ENCODE measurements around the gene SGTB. TPM values are rescaled to one million over a fixed set of nuclear protein-coding genes. Genes with fewer than 3 reads are reported as not detected.

SGTB gene
- total RNA-seq, 1 experiment from 2014 or later, result 13.5 TPM

DNA sequence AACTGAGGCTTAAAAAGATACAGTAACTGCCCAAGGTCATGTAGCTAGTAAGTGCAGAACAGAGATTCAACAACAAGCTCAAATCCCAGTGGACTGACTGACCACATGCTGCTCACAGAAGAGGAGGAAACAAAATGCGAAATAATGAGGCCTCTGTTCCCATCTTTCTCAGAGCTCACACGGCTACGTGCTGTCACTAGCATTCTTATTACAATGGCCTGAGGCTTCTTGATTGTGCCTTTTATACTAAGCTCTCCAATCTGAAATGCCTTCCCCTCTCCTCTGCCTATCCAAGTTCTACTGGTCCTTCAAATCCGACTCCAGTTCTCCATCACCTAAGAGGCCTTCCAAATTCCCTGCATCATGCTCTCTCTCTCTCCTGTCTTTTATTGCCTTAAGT, 26.0 kb downstream of the SGTB start:
- TF ChIP-seq MXD4 (CRISPR knock-in tag; IDR thresholded peaks at IDR 0.05; ENCODE audit: borderline replicate concordance) (no peak), ATF1 (CRISPR knock-in tag; IDR thresholded peaks at IDR 0.05) (no peak), GTF2I (CRISPR knock-in tag; conservative IDR thresholded peaks at IDR 0.05) (no peak), CTCF (IDR thresholded peaks at IDR 0.05) (no peak)
- H3K9me3 Mint-ChIP-seq, result no peaks in the 10 kb centered on the region
- ChIA-PET POLR2A (no interaction called here), CTCF (interaction anchor here (0.9 kb wide), 1 partner anchor 27 kb away, joined by 4 read pairs; the partner anchor contains the start of genes NLN and SGTB)
- ATAC-seq (peak; percentile 60), DNase-seq (ENCODE audit: low spot score) (no peak)
- no peak overlapping the region for H3K27ac Mint-ChIP-seq
- no peak overlapping the region for H3K4me3 Mint-ChIP-seq
- no peaks in the 10 kb centered on the region for H3K4me1 Mint-ChIP-seq
- H3K27me3 Mint-ChIP-seq (ENCODE audit: low read depth), result no peaks in the 10 kb centered on the region
- H3K36me3 Mint-ChIP-seq, result peaks cover 7% of the 10 kb centered on the region

DNA sequence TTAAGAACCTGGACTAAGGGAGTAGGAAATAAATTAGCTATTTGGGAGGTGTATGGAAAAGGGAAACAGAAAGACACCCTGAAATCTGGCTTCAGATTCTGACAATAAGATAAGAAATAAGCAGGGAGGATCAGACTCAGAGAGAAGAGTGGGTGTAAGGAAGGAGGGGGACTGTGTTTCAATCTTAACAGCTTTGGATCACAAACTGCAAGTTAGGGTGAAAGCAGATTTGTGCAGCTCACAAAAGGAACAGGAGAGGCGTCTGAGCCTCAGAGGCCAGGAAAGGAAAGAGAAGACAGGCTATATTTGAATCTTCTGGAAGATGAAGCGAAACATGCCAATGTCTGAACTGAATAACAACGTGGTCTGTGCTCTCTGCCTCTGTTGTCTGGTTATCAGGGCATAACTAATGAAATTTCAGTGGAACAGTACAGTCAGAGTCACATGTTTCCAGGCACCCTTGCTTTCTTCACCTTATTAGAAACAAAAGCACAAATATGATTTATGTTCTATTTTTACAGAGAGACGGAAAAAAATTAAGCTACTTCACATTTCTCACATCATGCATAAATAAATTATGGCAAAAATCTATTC, 26.6 kb downstream of the SGTB start:
- no peak for ATAC-seq
- no peak for DNase-seq (ENCODE audit: low spot score)
- TF ChIP-seq, protein P1, sequence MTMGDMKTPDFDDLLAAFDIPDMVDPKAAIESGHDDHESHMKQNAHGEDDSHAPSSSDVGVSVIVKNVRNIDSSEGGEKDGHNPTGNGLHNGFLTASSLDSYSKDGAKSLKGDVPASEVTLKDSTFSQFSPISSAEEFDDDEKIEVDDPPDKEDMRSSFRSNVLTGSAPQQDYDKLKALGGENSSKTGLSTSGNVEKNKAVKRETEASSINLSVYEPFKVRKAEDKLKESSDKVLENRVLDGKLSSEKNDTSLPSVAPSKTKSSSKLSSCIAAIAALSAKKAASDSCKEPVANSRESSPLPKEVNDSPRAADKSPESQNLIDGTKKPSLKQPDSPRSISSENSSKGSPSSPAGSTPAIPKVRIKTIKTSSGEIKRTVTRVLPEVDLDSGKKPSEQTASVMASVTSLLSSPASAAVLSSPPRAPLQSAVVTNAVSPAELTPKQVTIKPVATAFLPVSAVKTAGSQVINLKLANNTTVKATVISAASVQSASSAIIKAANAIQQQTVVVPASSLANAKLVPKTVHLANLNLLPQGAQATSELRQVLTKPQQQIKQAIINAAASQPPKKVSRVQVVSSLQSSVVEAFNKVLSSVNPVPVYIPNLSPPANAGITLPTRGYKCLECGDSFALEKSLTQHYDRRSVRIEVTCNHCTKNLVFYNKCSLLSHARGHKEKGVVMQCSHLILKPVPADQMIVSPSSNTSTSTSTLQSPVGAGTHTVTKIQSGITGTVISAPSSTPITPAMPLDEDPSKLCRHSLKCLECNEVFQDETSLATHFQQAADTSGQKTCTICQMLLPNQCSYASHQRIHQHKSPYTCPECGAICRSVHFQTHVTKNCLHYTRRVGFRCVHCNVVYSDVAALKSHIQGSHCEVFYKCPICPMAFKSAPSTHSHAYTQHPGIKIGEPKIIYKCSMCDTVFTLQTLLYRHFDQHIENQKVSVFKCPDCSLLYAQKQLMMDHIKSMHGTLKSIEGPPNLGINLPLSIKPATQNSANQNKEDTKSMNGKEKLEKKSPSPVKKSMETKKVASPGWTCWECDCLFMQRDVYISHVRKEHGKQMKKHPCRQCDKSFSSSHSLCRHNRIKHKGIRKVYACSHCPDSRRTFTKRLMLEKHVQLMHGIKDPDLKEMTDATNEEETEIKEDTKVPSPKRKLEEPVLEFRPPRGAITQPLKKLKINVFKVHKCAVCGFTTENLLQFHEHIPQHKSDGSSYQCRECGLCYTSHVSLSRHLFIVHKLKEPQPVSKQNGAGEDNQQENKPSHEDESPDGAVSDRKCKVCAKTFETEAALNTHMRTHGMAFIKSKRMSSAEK (CRISPR knock-in tag; IDR thresholded peaks at IDR 0.05; ENCODE audit: borderline replicate concordance), result no peak
- TF ChIP-seq, protein P2, sequence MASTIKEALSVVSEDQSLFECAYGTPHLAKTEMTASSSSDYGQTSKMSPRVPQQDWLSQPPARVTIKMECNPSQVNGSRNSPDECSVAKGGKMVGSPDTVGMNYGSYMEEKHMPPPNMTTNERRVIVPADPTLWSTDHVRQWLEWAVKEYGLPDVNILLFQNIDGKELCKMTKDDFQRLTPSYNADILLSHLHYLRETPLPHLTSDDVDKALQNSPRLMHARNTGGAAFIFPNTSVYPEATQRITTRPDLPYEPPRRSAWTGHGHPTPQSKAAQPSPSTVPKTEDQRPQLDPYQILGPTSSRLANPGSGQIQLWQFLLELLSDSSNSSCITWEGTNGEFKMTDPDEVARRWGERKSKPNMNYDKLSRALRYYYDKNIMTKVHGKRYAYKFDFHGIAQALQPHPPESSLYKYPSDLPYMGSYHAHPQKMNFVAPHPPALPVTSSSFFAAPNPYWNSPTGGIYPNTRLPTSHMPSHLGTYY (CRISPR knock-in tag; IDR thresholded peaks at IDR 0.05), result no peak
- TF ChIP-seq MXD4 (CRISPR knock-in tag; IDR thresholded peaks at IDR 0.05; ENCODE audit: borderline replicate concordance), result no peak
- no peak for TF ChIP-seq ZBTB21 (CRISPR knock-in tag; IDR thresholded peaks at IDR 0.05; ENCODE audit: borderline replicate concordance)
- TF ChIP-seq, protein P3, sequence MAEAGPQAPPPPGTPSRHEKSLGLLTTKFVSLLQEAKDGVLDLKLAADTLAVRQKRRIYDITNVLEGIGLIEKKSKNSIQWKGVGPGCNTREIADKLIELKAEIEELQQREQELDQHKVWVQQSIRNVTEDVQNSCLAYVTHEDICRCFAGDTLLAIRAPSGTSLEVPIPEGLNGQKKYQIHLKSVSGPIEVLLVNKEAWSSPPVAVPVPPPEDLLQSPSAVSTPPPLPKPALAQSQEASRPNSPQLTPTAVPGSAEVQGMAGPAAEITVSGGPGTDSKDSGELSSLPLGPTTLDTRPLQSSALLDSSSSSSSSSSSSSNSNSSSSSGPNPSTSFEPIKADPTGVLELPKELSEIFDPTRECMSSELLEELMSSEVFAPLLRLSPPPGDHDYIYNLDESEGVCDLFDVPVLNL (CRISPR knock-in tag; IDR thresholded peaks at IDR 0.05; ENCODE audit: borderline replicate concordance, low read depth), result no peak
- no peak for TF ChIP-seq EMX1 (CRISPR knock-in tag; IDR thresholded peaks at IDR 0.05)
- TF ChIP-seq, protein P4, sequence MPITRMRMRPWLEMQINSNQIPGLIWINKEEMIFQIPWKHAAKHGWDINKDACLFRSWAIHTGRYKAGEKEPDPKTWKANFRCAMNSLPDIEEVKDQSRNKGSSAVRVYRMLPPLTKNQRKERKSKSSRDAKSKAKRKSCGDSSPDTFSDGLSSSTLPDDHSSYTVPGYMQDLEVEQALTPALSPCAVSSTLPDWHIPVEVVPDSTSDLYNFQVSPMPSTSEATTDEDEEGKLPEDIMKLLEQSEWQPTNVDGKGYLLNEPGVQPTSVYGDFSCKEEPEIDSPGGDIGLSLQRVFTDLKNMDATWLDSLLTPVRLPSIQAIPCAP (CRISPR knock-in tag; IDR thresholded peaks at IDR 0.05), result no peak
- no peak for TF ChIP-seq ETV6 (CRISPR knock-in tag; IDR thresholded peaks at IDR 0.05)
- no peak for TF ChIP-seq ZNF263 (CRISPR knock-in tag; IDR thresholded peaks at IDR 0.05; ENCODE audit: low read depth)
- TF ChIP-seq ZNF232 (CRISPR knock-in tag; IDR thresholded peaks at IDR 0.05), result no peak
- Mint-ChIP-seq H3K27ac (no peak overlapping the region), H3K36me3 (peaks cover 7% of the 10 kb centered on the region), H3K9me3 (no peaks in the 10 kb centered on the region), H3K4me3 (no peak overlapping the region), H3K4me1 (no peaks in the 10 kb centered on the region), H3K27me3 (ENCODE audit: low read depth) (no peaks in the 10 kb centered on the region)
- ChIA-PET POLR2A (no interaction called here), CTCF (interaction anchor here (0.9 kb wide), 1 partner anchor 27 kb away, joined by 4 read pairs; the partner anchor contains the start of genes NLN and SGTB)

Measured in WTC11 (cell line).